DOHH2 (cell line): ENCODE results near the gene CBFA2T2.

Experiments used
- H3F3A ChIP-seq: fragments of 200-600 bp; sonication (generic), shearing (Covaris generic); 2 replicates; pipeline ENCODE4 v1.6.0; 2016; ENCODE audit warnings: antibody characterized with exemption, mild to moderate bottlenecking; ENCODE audit not compliant: control insufficient read depth, insufficient read depth
- H3K27ac ChIP-seq: fragments of 200-600 bp; sonication (generic); 2 replicates; pipeline ENCODE4 v1.5.1; 2014; ENCODE audit warnings: low read depth, mild to moderate bottlenecking, low read length, moderate library complexity
- H3K27me3 ChIP-seq: fragments of 200-600 bp; sonication (generic); 2 replicates; pipeline ENCODE4 v1.6.1; 2014; ENCODE audit warnings: mild to moderate bottlenecking, low read length, mixed read lengths; ENCODE audit not compliant: control insufficient read depth
- H3K36me3 ChIP-seq: fragments of 200-600 bp; sonication (generic); 2 replicates; pipeline ENCODE4 v1.6.1; 2014; ENCODE audit warnings: mild to moderate bottlenecking, low read length, moderate library complexity, mixed read lengths; ENCODE audit not compliant: control insufficient read depth
- H3K4me1 ChIP-seq: fragments of 200-600 bp; sonication (generic); 2 replicates; pipeline ENCODE4 v1.6.1; 2014; ENCODE audit warnings: mild to moderate bottlenecking, low read length, mixed read lengths; ENCODE audit not compliant: control insufficient read depth
- H3K4me2 ChIP-seq: fragments of 200-600 bp; sonication (generic); 2 replicates; pipeline ENCODE4 v1.6.0; 2014; ENCODE audit warnings: mild to moderate bottlenecking, low read length, moderate library complexity
- H3K4me3 ChIP-seq: fragments of 200-600 bp; sonication (generic); 2 replicates; pipeline ENCODE4 v1.5.1; 2014; ENCODE audit warnings: mild to moderate bottlenecking, low read length, mixed read lengths
- H3K79me2 ChIP-seq: fragments of 200-600 bp; sonication (generic); 2 replicates; pipeline ENCODE4 v1.6.1; 2014; ENCODE audit warnings: mild to moderate bottlenecking, low read length, mixed read lengths; ENCODE audit not compliant: control insufficient read depth
- H3K9me2 ChIP-seq: fragments of 200-600 bp; sonication (generic); replicated peaks from 2 replicates; pipeline ENCODE4 v1.6.1; 2014; ENCODE audit warnings: mild to moderate bottlenecking, low read length, mixed read lengths; ENCODE audit not compliant: control insufficient read depth
- H3K9me3 ChIP-seq: fragments of 200-600 bp; sonication (generic); 2 replicates; pipeline ENCODE4 v1.6.1; 2014; ENCODE audit warnings: antibody characterized with exemption, low read length, mixed read lengths; ENCODE audit not compliant: control insufficient read depth, insufficient read depth
- H4K20me1 ChIP-seq: fragments of 200-600 bp; sonication (generic); 2 replicates; pipeline ENCODE4 v1.6.0; 2014; ENCODE audit warnings: low read depth, mild to moderate bottlenecking, antibody characterized with exemption, low read length, moderate library complexity; ENCODE audit not compliant: control insufficient read depth, insufficient read depth
- EZH2phosphoT487 ChIP-seq: fragments of 200-600 bp; sonication (generic); IDR thresholded peaks from 2 replicates; pipeline ENCODE4 v1.6.1; 2017; ENCODE audit warnings: borderline replicate concordance, mild to moderate bottlenecking, antibody characterized with exemption, low read length, moderate library complexity, mixed read lengths
- TF ChIP-seq, protein P1 (sequence below): fragments of 200-600 bp; sonication (generic); IDR thresholded peaks from one replicate; pipeline ENCODE4 v1.5.1; 2014; ENCODE audit warnings: antibody characterized with exemption, mild to moderate bottlenecking, low read depth, low read length; ENCODE audit not compliant: poor library complexity, severe bottlenecking

The CBFA2T2 gene

DNA sequence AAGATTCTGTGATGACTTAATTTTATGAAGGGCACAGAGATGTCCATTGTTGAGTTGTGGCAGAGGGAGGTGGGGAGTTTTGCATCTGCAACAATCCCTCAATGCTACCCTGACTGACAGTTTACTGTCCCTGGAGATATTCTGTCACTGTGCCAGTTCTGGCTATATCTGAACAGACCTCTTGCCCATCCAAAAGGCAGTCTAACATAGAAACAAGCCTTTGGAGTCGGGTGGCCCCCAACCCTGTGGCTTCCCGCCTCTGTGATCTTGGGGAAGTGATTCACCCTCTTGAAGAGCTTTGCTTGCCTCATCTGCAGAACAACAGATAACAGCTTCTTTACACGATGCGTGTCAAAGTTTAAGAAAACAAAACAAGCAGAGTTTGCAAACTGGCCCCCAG lies 200.1 kb downstream of the CBFA2T2 start:
- H3K9me3 ChIP-seq: no peaks in the 10 kb centered on the region
- TF ChIP-seq, protein P1, sequence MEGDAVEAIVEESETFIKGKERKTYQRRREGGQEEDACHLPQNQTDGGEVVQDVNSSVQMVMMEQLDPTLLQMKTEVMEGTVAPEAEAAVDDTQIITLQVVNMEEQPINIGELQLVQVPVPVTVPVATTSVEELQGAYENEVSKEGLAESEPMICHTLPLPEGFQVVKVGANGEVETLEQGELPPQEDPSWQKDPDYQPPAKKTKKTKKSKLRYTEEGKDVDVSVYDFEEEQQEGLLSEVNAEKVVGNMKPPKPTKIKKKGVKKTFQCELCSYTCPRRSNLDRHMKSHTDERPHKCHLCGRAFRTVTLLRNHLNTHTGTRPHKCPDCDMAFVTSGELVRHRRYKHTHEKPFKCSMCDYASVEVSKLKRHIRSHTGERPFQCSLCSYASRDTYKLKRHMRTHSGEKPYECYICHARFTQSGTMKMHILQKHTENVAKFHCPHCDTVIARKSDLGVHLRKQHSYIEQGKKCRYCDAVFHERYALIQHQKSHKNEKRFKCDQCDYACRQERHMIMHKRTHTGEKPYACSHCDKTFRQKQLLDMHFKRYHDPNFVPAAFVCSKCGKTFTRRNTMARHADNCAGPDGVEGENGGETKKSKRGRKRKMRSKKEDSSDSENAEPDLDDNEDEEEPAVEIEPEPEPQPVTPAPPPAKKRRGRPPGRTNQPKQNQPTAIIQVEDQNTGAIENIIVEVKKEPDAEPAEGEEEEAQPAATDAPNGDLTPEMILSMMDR: no peak
- no peak for TF ChIP-seq EZH2phosphoT487
- H3F3A ChIP-seq: peaks cover 6% of the 10 kb centered on the region
- peak overlapping the region; percentile 35 for H3K4me2 ChIP-seq
- H4K20me1 ChIP-seq: peaks cover 1% of the 10 kb centered on the region
- H3K79me2 ChIP-seq: peaks cover 8% of the 10 kb centered on the region
- H3K4me3 ChIP-seq: no peak overlapping the region
- peaks cover 6% of the 10 kb centered on the region for H3K36me3 ChIP-seq
- H3K27ac ChIP-seq: no peak overlapping the region
- H3K4me1 ChIP-seq: peaks cover 28% of the 10 kb centered on the region
- no peaks in the 10 kb centered on the region for H3K9me2 ChIP-seq
- H3K27me3 ChIP-seq: no peaks in the 10 kb centered on the region

DNA sequence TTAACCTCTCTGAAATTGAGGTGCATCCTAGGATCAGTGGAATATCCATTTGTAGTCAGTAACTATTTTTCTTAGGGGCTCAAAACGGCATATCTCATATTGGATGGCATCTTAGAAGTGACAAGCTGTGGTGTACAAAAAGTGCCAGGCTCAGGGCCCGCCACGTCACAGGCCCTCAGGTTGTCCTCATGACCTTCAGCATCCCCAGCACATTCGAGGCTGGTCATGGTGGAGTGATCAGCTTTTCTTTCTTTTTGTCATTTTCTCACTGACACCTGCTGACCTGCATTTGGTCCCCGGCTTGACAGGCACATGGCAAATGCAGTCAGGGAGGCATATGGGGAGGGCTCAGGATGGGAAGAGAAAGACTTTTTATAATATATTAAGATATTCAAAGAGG lies 203.4 kb downstream of the CBFA2T2 start:
- no peak overlapping the region for H3K4me2 ChIP-seq

DNA sequence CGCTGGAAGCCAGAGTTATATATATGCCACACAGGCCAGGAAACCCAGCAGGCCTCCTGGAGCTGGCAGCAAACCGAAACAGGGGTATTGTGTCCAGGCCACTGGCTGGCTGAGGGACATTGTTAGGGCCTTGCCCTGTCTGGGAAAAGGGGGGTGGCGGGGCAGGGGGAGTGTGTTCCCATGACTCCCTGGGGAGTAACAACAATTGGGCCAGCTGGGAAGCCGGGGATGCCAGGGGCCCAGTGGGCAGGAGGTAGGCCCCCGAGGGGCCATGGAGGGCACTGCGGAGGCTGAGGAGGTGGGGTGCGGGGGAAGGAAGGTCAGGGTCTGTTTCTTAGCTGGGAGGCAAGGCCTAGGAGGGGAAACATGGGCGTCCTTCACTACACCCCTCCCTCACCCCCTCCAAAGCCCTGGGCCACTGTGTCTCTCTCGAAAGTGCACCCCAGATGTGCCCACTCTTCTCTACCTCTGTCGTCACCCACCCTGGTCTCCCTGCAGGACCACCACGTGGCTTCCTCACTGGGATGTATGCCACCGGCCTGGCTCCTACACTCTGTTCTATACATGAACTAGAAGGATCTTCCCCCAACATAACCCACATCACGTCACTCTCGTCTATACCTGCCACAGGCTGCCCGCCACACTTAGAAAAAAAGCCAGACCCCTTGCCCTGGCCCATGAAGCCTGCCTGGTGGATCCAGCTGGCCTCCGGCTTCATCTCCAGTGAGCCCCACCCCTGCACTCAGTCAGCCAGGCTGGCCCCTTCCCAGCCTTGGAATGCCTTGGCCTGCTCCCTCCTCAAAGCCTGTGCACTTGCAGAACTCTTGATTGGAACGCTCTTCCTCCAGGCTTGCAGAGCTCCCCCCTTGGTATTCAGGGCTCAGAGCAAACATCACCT lies 204.1 kb downstream of the CBFA2T2 start:
- 0 out of 2 replicates have a peak, but pooled peaks cover 2% of the 10 kb centered on the region for H3F3A ChIP-seq
- no peaks in the 10 kb centered on the region for H3K36me3 ChIP-seq
- H3K9me3 ChIP-seq: no peaks in the 10 kb centered on the region
- H3K4me2 ChIP-seq: no peak overlapping the region
- no peaks in the 10 kb centered on the region for H3K9me2 ChIP-seq
- TF ChIP-seq EZH2phosphoT487: no peak
- TF ChIP-seq, protein P1: no peak
- H3K4me3 ChIP-seq: no peak overlapping the region
- no peaks in the 10 kb centered on the region for H3K79me2 ChIP-seq
- H3K27ac ChIP-seq: no peak overlapping the region
- peaks cover 15% of the 10 kb centered on the region for H3K4me1 ChIP-seq
- no peaks in the 10 kb centered on the region for H3K27me3 ChIP-seq
- no peaks in the 10 kb centered on the region for H4K20me1 ChIP-seq

More for the DNA sequence above, 203.4 kb downstream of the CBFA2T2 start:
- no peak overlapping the region for H3K4me3 ChIP-seq
- H3F3A ChIP-seq: 0 out of 2 replicates have a peak, but pooled peaks cover 2% of the 10 kb centered on the region
- H4K20me1 ChIP-seq: no peaks in the 10 kb centered on the region
- TF ChIP-seq, protein P1: no peak
- TF ChIP-seq EZH2phosphoT487: no peak
- H3K4me1 ChIP-seq: peaks cover 15% of the 10 kb centered on the region
- H3K79me2 ChIP-seq: no peaks in the 10 kb centered on the region
- H3K27me3 ChIP-seq: no peaks in the 10 kb centered on the region
- H3K9me2 ChIP-seq: no peaks in the 10 kb centered on the region
- H3K9me3 ChIP-seq: no peaks in the 10 kb centered on the region
- H3K36me3 ChIP-seq: no peaks in the 10 kb centered on the region
- H3K27ac ChIP-seq: no peak overlapping the region
